Fibroblast of villous mesenchyme (primary cell): ENCODE measurements around the gene ATP11A. TPM values are rescaled to one million over a fixed set of nuclear protein-coding genes. Genes with fewer than 3 reads are reported as not detected.

Source experiments
- DNase-seq: peaks from one replicate; pipeline ENCODE4 v3.0.0-alpha.2; 2010; ENCODE audit warnings: low read depth
- H3K4me3 ChIP-seq: 2 replicates; pipeline ENCODE4 v1.5.1; 2011; ENCODE audit warnings: low read depth, mild to moderate bottlenecking, low read length
- CTCF ChIP-seq: IDR thresholded peaks from 2 replicates; pipeline ENCODE4 v1.5.1; 2012; ENCODE audit warnings: low read depth, mild to moderate bottlenecking, low read length; ENCODE audit not compliant: insufficient read depth
- total RNA-seq: library from RNA; depleted of rRNA; stranded (reverse); fragments of >200 nt; gene quantifications from 2 replicates; pipeline ENCODE4 v1.2.3, GENCODE V29; 2012

The ATP11A gene
- total RNA-seq, 1 donor: 6.9 TPM

GRCh38 chr13:112699322-112699918 lies 9.6 kb downstream of the ATP11A start:
- no peak for DNase-seq
- TF ChIP-seq CTCF: no peak
- H3K4me3 ChIP-seq: no peak overlapping the region

GRCh38 chr13:112700291-112701060 lies 10.6 kb downstream of the ATP11A start:
- no peak for TF ChIP-seq CTCF
- no peak overlapping the region for H3K4me3 ChIP-seq
- DNase-seq: no peak

GRCh38 chr13:112702341-112702985 lies 12.6 kb downstream of the ATP11A start:
- DNase-seq: no peak
- TF ChIP-seq CTCF: no peak
- no peak overlapping the region for H3K4me3 ChIP-seq

GRCh38 chr13:112702986-112703379 lies 13.1 kb downstream of the ATP11A start:
- no peak overlapping the region for H3K4me3 ChIP-seq
- DNase-seq: peak; percentile 77
- TF ChIP-seq CTCF: no peak

GRCh38 chr13:112703449-112704284 lies 13.8 kb downstream of the ATP11A start:
- TF ChIP-seq CTCF: no peak
- no peak overlapping the region for H3K4me3 ChIP-seq
- peak; percentile 23 for DNase-seq

GRCh38 chr13:112704308-112705145 lies 14.7 kb downstream of the ATP11A start:
- no peak for DNase-seq
- no peak overlapping the region for H3K4me3 ChIP-seq
- no peak for TF ChIP-seq CTCF
